GM12865 (cell line): Measurements from ENCODE around the gene FILIP1L.
A peak's percentile ranks its signal among the peaks of the same experiment; 100 is the strongest.

Experiments used
- DNase-seq: peaks from one replicate; pipeline ENCODE4 v3.0.0; 2010; ENCODE audit warnings: low read depth
- H3K4me3 ChIP-seq: 2 replicates; pipeline ENCODE4 v1.5.1; 2011; ENCODE audit warnings: mild to moderate bottlenecking, low read depth, low read length, control low read depth
- TF ChIP-seq, protein P1 (sequence below): IDR thresholded peaks from 2 replicates; pipeline ENCODE4 v1.5.1; 2011; ENCODE audit warnings: low read length, control low read depth, low read depth, inconsistent platforms; ENCODE audit not compliant: insufficient read depth; ENCODE audit errors: missing control alignments

The FILIP1L gene

DNA sequence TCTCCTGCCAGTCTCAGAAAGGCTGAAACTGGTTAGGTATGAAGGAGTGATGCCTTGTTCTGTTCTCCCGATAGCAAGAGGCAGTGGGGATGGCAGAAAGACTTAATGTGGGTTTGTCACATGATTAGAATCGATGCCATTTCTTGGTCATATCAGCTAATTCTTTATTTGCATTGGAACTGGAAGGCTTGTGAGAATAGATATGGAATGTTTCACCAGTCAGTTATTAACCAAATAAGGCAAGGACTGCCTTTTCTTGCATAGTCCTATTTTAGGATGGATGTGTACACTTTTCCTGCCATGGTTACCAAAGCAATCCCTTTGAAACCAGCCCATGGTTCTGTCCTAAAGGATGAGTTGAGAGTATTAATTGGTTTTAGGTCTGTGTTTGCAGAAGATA lies 33.7 kb downstream of the FILIP1L start:
- H3K4me3 ChIP-seq: no peak overlapping the region
- DNase-seq: no peak
- TF ChIP-seq, protein P1, sequence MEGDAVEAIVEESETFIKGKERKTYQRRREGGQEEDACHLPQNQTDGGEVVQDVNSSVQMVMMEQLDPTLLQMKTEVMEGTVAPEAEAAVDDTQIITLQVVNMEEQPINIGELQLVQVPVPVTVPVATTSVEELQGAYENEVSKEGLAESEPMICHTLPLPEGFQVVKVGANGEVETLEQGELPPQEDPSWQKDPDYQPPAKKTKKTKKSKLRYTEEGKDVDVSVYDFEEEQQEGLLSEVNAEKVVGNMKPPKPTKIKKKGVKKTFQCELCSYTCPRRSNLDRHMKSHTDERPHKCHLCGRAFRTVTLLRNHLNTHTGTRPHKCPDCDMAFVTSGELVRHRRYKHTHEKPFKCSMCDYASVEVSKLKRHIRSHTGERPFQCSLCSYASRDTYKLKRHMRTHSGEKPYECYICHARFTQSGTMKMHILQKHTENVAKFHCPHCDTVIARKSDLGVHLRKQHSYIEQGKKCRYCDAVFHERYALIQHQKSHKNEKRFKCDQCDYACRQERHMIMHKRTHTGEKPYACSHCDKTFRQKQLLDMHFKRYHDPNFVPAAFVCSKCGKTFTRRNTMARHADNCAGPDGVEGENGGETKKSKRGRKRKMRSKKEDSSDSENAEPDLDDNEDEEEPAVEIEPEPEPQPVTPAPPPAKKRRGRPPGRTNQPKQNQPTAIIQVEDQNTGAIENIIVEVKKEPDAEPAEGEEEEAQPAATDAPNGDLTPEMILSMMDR: no peak

GRCh38 chr3:100079328-100079727 lies 35.0 kb downstream of the FILIP1L start:
- no peak for DNase-seq
- TF ChIP-seq, protein P1: no peak

GRCh38 chr3:100076731-100077529 lies 37.4 kb downstream of the FILIP1L start:
- TF ChIP-seq, protein P1: no peak
- no peak overlapping the region for H3K4me3 ChIP-seq
- no peak for DNase-seq

More at GRCh38 chr3:100079328-100079727, 35.0 kb downstream of the FILIP1L start:
- no peak overlapping the region for H3K4me3 ChIP-seq

GRCh38 chr3:100075851-100076730 lies 38.2 kb downstream of the FILIP1L start:
- no peak overlapping the region for H3K4me3 ChIP-seq
- TF ChIP-seq, protein P1: no peak
- DNase-seq: no peak

- TF ChIP-seq, protein P1: no peak
Measured at GRCh38 chr3:100075196-100075595, 39.1 kb downstream of the FILIP1L start.

DNA sequence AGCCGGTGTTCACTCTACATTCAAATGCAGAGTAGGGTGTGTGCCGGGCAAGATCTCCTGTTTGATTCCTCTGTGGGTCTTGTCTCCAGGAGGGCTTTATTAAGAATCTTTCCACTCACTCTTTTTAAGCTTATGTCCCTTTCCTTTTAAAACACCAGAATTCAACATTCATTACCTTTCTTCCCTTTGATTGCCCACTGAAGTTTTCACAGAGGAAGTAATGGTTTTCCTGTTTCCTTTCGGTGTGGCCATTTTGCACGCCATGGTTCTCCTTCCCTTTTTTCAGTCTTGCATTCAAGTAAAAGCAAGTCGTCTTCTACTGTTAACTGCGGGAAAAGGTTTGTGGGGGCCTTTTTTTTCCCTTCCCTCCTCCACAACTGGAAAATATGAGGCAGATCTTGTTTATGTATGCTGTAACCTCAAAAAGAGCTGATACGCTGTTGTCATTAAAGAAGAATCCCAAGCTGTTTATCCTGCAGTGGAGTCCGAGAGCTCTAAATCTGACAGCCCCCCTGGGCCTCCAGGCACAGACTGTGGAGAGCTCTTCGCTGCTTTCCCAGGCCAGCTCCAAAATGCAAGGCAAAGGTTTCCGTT lies 40.5 kb downstream of the FILIP1L start:
- TF ChIP-seq, protein P1: no peak
- H3K4me3 ChIP-seq: no peak overlapping the region; the same call in 1 of the 2 replicates
- peak; percentile 45 for DNase-seq

More at GRCh38 chr3:100075196-100075595, 39.1 kb downstream of the FILIP1L start:
- no peak for DNase-seq
- H3K4me3 ChIP-seq: no peak overlapping the region
